GM18909 (cell line): Measurements from ENCODE around the gene IRF4.

Source experiments
- ATAC-seq: cut with Tn5 transposase; IDR thresholded peaks from one replicate; pipeline ENCODE4 v1.9.1; 2021; ENCODE audit warnings: mild to moderate bottlenecking; ENCODE audit not compliant: unreplicated experiment, poor library complexity

Gene IRF4

DNA sequence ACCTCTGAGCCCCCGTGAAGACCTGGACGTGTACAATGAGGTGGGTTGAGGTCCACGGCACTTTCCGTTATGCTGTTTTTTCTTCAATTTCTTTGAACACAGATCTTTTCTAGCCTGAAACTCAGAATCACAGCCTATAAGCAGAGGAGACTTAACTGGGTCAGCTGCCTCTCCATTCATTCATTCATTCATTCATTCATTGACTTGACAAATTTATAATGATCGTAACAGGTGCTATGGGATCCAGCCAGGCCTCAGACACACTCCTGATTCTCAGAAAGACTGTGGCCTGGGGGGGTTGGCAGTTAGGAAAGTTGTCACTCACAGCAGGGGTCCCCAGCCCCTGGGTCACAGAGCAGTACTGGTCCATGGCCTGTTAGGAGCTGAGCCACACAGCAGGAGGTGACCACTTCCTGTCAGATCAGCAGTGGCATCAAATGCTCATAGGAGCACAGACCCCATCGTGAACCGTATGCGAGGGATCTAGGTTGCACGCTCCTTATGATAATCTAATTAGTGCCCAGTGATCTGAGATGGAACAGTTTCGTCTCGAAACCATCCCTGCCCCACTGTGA, 38.6 kb upstream of the IRF4 start:
- ATAC-seq, result no peak

DNA sequence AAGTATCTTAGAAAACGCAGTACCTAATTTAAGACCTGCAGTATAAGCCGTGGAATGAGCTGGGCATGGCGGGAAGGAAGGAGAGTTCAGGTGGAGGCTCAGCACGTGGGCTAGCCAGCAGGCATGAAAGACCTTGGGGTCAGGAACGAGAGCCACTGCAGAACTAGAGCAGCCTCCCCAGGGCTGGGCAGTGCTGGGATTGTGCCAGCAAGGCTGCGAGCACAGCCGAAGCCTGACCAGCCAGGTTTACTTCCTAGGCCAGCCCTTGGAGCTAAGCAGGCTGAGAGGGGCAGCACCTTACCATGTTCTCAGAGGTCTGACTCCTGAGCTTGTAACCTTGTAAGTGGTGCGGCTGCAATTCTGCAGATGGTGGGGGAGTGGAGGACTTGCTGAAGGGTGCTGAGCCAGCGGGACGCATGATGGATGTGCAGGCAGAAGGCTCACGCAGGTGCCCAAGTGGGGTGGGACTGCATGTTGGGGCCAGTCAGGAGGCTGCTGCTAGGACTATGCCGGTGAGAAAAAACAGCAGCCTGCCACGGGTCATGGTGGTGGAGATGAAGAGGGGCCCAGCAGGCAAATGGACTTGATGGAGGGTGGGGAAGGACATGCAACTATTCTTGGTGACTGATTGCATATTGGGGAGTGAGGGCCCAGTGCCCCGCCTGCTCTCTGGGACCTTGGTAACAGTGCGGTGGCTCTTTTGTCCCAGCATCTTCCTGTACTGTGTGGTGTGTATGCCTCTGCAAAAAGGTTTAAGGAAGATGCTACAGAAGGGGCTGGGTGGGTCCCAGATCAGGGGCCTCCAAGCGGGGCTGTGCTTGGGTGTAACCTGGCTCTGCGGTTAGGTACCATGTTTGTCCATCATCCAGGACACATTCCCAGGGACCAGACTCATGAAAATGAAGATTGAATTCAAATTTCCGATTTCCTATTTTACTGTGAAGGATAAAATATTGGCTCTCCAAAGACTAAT, 37.6 kb upstream of the IRF4 start:
- no peak for ATAC-seq

DNA sequence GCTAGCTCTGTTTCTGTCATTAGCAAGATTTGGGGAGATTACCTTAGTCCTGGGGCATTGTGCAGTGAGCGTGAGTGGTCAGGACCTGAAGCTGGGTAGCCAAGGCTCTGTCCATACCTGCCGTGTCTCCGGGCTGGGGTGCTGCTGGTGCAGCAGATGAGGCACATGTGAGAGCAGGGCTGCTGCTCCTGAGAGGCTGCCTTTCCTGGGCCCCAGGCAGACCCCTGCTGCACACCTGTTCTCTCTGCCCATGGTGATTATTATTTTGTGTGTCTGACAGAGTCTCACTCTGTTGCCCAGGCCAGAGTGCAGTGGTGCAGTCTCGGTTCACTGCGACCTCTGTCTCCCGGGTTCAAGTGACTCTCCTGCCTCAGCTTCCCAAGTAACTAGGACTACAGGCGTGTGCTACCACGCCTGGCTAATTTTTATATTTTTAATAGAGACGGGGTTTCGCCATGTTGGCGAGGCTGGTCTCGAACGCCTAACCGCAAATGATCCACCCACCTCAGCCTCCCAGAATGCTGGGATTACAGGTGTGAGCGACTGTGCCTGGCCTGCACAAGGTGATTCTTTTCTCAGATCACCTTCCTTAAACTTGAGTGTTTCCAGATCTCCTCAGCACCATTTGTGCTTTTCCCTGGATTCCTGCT, 36.8 kb upstream of the IRF4 start:
- no peak for ATAC-seq

DNA sequence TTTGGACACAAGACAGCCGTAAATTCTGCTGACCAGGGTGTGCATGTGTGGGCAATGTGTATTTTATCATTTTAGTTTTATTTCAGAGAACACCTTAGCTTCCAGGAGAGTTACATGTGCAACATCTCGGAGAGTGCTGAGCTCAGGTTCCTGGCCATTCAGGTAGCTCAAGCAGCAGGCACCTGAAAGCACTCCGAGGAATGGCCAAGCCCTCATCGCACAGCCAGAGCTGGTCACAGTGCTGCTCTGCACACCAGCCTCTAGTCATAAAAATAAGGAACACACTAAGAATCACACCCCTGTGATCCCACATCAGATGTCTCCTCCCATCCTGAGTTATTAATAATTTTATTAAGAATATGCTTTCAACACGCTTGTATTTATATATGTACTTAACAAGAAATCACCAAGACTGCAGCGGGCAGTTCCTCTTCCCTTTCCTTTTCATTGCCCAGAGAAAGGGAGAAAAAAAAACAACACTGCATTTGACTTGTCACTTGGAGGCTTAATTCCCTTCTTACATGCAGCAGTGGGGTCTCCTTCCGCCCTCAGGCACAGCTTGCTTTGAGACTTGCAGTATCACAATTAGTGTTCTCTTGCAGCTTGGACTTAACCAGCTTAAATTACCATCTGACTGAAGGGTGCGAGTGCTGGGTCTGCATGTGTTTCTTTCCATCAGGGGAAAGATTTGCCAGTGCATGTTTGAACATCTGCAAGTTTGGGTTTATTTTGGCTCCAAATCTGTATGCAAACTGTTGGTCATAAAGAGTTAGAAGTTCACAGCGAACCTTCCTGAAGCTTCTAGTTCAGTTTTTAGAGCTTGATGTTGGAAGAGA, 36.0 kb upstream of the IRF4 start:
- ATAC-seq, result no peak

DNA sequence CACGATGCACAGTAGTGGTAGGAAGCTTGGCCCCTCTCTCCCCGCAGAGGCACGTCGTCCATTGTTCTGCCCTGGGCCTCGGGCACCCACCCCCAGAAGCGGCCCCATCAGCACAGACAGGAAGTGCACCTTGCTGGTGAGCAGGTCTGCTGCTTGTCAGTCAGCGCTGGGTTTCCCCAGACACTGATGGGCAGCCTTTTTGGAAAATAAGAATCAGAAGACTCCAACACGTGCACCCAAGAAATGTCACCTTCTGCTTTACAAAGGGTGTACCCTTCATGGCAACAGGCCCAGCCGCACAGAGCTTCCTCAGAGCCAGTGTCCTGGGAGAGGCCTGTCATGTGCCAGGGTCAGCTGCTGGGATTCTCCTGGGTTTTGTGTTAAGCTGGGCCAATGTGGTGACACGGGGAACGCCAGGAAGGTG, 34.7 kb upstream of the IRF4 start:
- ATAC-seq, result no peak

DNA sequence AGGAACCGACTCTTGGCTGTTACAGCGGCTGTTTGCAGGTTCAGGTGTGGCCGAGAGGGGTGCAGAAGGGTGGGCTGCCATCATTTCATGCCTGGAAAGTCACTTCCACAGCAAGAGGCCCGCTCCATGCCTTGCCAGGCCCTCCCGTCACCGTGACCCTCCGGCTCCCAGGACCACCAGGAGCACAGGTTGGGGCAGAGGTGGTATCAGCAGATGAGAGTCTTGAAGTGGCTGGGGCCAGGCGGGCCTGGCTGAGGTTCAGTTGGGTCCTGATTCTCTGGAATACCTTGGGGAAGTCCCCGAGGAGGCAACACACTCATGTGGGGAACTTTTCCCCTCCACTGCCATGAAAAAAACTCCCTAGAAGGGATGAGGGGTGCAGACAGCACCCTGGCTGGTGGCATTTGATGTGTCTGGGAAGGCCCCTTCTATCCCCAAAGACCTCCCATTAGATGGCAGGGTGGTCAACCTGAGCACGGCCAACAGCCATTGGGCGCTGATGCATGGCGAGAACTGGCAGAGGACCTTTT, 34.2 kb upstream of the IRF4 start:
- no peak for ATAC-seq

DNA sequence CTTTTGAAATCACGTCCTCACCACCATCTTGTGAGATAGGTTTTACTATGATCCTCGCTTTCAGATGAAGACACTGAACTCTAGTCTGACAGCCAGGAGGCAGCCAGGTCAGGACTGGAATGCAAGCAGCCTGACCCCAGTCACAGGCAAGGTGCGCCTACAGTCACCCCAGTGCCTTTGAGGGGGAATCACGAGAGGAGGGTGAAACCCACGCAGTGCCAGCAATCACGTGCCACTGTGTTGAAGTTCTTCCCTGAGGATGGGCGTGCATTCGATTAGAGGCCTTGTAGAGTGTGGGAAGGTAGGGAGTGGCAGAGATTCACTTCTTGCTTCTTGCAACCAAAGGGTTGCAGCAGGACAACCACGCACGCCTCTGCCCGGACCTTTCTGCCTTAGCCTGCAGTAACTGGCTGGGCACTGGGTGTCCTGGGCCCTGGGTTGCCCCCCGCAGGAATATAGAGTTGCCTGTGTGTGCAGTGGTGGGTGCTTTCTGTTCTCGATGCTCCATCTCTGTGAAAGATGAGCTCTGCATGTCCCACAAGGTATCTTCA, 33.7 kb upstream of the IRF4 start:
- no peak for ATAC-seq

DNA sequence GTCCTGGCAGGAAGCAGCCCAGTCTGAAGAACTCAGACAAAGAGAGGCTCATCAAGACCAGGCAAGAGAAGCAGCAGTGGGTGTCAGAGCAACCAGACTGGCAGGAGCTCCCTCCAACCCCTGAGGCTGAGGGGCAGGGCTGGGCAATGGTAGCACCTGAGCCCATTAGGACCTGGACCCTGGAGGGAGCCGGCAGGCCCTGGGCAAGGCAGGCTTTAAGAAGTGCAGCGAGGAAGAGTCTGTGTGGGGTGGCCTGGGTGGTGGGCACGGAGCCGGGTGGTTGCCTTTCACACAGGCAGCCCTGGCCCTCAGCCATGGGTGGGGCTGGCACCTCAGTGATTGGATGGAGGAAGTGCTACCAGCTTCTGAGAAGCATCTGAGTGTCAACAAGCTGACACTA, 33.1 kb upstream of the IRF4 start:
- ATAC-seq, result no peak

DNA sequence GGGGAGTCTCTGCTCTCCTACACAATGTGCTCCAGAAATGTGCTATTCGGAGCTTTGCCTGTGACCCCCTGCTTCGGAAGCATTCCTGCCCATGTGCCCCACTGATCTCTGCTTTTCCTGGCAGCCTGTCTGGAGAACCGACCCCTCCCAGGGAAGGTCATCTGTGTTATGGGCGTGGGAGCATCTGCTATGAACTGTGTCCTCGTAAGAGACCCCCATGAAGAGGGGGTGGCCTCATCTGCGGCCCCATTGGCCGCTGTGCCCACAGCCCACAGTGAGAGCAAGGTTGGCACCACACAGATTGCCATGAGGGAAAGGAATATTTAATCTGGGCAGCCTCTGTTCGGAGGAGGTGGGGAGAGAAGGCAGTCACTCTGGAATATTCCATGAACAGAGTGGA, 32.7 kb upstream of the IRF4 start:
- ATAC-seq, result no peak

DNA sequence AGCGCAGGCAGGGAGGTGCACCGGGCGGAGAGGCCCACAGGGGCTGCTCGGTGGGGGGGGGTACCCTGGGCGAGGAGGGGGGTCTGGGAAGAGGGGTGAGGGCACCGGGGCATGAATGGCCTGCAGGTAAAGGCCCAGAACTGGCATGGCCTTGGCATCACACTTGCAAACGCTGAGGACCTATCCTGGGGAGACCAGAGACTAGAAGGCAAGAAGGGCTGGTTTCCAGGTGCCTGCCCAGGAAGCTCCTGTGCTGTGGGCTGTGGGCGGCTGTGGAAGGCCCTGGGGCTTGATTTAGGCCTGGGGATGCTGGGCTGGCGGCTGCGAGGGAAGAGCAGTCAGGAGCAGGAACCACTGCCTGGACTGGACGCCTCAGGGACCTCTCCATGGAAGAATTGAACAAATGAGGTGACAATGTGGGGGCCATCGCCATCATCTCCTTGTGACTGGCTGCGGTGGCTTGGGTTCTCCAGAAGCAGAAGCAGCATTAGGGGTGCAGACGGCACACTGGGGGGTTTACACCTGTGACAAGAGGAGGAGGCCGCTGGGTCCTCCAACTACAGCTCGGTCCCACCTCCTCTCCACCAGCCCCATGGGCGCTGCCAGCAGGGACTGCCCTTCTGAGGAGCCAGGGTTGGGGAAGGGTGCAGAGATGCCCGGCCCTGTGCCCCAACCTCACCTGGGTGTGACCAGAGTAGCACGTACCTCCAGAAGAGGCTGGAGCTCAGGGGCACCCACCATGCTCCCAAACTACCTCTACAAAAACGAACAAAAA, 32.1 kb upstream of the IRF4 start:
- ATAC-seq, result no peak

DNA sequence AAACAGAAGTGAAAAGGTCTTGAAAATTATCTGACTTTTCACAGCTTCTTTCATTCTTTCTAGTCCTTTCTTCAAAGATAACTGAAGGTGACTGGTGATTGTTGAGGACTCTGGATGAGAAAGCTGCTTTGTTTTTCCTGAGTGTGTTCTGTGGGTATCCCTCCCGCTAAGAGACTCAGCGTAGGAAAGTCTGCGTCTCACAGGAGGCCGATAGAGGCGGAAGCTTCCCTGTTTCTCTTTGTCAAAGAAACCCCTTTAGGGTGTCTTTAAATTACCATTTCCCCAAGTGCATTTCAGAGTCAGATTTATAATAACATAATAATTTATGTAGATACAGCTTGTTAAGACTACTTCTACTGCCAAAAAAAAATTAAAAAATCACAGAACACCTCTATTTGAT, 31.2 kb upstream of the IRF4 start:
- ATAC-seq, result no peak

DNA sequence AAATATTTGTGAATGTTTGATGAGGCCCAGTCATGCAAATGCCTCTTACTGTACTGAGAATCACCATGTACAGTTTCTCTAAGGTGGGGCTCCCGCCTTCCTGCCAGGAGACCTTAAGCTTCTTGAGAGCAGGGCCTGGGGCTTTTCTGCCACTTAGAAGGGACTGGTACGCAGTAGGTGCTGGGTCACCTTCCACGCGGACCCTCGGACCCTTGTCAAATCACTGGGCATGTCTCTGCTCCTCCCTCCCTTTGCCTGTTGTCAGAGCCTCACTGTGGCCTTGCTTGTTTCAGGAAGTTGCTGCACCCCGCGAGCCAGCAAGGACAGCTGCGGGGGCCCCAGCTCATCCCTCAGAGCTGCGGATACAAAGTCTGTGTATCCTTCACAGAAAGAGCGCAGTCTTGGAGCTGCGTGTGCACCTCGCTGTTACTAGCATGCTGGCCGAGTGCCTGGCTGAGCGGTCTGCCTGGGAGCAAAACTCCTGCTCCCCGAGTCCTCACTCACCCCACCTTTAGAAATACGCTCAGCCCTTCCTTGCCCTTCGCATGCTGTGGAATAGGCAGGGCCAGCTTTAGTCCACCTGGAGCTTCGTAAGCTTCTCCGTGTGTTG, 30.7 kb upstream of the IRF4 start:
- ATAC-seq, result no peak

DNA sequence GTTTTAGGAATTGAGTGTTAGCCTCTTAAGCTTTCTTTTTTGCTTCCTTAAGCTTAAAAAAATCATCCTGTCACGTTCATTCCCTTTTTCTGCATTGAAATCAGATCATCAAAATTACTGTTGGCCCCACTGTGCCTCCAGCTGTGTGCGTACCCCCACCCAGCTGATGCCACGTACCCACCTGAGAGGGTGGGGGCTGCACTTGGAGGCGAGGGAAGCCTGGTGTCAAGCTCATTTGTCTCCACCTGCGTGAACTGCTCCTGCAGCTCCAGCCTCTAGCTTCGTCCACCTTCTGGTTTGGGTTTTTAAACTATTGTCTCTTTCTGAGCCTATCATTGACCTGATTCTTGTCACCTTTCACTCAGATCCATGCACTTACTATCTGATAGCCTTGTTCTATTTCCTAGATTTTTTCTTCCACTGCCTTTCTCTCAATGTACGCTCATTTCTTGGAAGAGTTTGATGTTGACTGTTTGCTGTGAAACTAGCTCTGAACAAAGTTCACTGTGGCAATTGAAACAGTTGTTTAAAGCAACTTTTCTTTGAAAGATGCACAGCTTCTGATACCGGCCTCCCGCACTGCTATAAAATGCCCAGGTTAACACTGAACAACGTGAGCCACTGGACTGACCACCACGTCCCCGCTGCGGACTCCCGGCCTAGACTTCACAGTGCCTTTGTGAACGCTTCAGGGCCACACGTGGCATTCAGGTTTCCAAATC, 30.0 kb upstream of the IRF4 start:
- ATAC-seq, result no peak

DNA sequence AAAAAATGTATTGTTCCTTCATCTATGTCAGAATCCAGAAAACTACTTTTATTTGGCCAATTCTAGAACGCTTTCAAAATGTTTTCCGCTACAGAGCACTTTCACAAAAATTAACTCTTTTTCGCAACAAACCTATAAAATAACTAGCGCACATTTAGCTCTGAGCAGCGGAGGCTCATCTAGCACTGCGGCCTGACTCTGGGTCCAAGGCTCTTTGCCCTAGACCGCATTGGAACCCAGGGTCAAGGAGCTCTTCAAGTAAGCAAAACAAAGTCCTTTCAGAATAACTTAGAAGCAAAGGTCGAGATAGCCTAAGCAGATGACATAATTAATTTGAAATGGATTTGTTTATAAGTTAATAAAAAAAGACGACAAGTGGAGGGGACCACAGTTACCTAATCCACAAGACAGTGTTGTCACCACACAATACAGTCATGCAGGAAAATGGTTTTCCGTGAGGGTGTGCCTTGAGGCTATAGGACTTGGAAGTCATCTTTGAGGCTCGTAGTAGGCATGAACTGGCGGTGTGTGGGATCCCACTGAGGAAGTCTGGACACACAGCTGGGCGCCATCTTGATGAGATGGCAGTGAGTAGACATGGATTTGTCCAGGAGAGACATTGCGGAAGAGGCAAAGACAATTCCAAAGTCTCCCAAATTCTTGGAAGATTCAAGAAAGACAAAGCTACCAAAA, 29.2 kb upstream of the IRF4 start:
- no peak for ATAC-seq

DNA sequence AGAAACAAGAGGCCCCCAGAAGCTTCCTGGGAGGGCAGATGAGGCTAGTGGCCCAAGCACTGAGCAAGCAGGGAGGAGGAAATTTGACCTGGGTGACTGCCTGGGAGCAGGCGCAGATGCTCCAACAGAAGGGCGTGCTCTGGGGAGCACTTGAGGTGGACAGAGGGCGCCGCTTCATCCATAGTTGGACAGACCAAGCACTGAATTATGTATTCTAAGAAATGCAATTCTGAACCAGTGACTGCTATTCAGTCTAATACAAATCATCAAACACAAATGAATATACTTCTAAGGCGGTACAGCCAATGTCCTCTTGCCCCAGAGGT, 28.7 kb upstream of the IRF4 start:
- no peak for ATAC-seq

DNA sequence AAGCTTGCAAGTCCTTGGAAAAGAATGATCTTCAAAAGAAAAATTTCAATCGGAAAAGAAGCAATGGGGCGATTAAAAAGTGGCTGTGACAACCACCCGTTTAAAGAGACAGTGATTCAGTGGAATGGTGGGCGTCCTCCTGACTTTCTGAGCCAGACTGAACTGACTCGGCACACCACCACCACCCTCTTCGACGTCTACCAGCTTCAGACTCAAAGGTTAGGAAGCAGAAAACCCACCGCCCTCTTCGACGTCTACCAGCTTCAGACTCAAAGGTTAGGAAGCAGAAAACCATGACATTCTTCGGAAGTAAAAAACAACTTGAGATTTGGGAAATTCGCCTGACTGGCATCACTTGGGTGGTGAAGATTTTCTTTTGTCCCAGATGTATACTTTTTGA, 28.3 kb upstream of the IRF4 start:
- ATAC-seq, result no peak

DNA sequence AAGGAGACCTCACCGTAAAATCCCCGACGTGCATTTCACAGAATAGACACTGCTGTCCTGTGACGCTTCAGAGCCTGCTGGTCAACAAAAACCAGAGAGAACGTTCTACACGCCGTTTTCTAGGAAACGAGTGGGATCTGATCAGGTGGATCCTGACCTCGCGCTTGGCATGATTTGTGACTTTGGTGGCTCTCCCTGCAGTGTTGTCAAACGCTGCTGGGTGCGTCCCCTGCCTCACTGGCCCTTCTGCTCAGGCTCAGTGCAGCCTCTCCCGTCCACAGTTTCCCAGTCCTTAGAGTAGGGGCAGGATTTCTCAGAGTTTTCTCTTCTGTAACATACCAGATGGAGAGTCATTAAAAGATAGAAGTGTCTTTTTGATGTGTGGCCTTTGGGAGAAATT, 27.6 kb upstream of the IRF4 start:
- ATAC-seq, result no peak
